ENCODE data around the gene SYNE1.

DNA sequence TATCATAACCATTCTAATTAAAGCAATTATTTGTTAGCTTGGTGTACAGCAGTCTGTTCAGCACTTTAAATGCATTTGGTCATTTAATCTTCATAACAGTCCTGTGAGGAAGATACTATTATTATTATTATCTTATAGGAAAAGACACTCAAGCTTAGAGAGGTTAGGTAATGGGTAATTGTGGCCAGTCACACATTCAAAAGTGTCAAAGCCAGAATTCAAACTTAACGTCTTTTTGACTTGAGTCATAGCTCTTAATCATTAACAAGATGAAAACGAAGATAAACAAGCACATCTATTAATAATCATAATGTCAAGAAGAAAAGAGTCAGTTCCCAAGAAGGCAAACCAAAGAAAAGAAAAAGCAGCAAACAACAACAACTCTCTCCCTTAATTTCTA is 251.0 kb downstream of the SYNE1 start:
- TF ChIP-seq, protein P1, sequence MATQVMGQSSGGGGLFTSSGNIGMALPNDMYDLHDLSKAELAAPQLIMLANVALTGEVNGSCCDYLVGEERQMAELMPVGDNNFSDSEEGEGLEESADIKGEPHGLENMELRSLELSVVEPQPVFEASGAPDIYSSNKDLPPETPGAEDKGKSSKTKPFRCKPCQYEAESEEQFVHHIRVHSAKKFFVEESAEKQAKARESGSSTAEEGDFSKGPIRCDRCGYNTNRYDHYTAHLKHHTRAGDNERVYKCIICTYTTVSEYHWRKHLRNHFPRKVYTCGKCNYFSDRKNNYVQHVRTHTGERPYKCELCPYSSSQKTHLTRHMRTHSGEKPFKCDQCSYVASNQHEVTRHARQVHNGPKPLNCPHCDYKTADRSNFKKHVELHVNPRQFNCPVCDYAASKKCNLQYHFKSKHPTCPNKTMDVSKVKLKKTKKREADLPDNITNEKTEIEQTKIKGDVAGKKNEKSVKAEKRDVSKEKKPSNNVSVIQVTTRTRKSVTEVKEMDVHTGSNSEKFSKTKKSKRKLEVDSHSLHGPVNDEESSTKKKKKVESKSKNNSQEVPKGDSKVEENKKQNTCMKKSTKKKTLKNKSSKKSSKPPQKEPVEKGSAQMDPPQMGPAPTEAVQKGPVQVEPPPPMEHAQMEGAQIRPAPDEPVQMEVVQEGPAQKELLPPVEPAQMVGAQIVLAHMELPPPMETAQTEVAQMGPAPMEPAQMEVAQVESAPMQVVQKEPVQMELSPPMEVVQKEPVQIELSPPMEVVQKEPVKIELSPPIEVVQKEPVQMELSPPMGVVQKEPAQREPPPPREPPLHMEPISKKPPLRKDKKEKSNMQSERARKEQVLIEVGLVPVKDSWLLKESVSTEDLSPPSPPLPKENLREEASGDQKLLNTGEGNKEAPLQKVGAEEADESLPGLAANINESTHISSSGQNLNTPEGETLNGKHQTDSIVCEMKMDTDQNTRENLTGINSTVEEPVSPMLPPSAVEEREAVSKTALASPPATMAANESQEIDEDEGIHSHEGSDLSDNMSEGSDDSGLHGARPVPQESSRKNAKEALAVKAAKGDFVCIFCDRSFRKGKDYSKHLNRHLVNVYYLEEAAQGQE (IDR thresholded peaks at IDR 0.05): no peak
- TF ChIP-seq, protein P2, sequence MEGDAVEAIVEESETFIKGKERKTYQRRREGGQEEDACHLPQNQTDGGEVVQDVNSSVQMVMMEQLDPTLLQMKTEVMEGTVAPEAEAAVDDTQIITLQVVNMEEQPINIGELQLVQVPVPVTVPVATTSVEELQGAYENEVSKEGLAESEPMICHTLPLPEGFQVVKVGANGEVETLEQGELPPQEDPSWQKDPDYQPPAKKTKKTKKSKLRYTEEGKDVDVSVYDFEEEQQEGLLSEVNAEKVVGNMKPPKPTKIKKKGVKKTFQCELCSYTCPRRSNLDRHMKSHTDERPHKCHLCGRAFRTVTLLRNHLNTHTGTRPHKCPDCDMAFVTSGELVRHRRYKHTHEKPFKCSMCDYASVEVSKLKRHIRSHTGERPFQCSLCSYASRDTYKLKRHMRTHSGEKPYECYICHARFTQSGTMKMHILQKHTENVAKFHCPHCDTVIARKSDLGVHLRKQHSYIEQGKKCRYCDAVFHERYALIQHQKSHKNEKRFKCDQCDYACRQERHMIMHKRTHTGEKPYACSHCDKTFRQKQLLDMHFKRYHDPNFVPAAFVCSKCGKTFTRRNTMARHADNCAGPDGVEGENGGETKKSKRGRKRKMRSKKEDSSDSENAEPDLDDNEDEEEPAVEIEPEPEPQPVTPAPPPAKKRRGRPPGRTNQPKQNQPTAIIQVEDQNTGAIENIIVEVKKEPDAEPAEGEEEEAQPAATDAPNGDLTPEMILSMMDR (IDR thresholded peaks at IDR 0.05; ENCODE audit: low read depth, low read length, missing input control): no peak
- no peak for TF ChIP-seq TAF1 (conservative IDR thresholded peaks at IDR 0.05)
- TF ChIP-seq NR2F2 (IDR thresholded peaks at IDR 0.05): no peak
- no peak for TF ChIP-seq FOXA1 (IDR thresholded peaks at IDR 0.05)
- TF ChIP-seq, protein P3, sequence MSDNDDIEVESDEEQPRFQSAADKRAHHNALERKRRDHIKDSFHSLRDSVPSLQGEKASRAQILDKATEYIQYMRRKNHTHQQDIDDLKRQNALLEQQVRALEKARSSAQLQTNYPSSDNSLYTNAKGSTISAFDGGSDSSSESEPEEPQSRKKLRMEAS (IDR thresholded peaks at IDR 0.05): no peak
- TF ChIP-seq RAD21 (IDR thresholded peaks at IDR 0.05): no peak
- TF ChIP-seq SP1 (IDR thresholded peaks at IDR 0.05): no peak
- TF ChIP-seq, protein P4, sequence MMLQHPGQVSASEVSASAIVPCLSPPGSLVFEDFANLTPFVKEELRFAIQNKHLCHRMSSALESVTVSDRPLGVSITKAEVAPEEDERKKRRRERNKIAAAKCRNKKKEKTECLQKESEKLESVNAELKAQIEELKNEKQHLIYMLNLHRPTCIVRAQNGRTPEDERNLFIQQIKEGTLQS (IDR thresholded peaks at IDR 0.05): no peak
- no peak for TF ChIP-seq JUND (IDR thresholded peaks at IDR 0.05)
